KG1 (cell line): ENCODE measurements around the gene LRP1B.

Experiments
- DNase-seq: peaks from one replicate; lab custom pipeline; 2025; lab: John Stamatoyannopoulos, UW

LRP1B gene

DNA sequence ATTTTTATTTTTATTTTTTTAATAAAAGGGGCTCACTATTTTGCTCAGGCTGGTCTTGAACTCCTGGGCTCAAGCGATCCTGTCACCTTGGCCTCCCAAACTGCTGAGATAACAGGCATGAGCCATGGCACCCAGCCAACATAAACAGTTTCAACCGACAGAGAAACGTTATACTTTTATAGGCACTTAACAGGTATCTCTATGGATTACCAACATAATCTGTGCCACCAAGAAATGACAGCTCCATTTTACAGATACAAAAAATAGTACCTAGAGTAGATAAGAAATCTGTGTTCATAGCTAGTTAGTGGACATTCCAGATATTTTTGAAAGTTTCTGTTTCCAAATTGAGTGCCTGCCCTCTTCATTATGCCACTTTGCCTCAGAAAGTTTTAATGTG, 1316.7 kb downstream of the LRP1B start:
- no peak for DNase-seq

DNA sequence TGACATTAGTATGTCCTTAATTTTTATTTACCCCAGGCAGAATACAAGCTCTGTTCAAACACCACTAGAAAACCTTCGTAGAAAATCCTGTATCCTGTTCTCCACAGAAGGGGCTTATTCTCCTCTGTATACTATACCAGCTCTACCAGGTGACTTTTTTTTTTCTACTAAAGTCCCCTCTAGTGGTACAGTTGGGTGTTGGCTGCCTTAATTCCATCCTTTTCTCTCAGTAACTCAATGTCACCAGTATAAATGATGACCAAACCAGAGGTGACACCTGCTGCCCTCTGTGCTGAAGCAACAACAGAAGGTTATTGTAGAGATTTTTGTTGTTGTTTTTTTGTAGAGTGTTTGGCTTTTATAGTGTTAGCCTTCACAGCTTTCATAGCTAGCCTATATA, 1322.0 kb downstream of the LRP1B start:
- DNase-seq, result no peak

DNA sequence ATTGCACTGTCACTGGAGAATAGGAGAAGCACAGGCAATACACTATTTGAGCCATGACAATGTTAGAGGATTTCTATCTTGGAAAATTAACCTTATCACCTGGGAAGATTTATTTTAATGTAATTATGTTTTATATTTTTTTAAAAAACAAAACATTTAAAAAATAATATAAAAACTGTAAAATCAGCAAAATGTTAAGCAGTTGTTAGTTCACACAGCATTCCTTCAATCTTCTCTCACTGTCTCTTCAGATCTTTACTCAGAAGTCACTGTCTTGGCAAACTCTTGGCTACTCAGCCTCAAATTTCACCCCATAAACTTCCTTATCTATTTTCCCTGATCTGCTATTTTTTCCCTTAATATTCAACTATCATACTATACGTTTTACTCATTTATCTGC, 1322.6 kb downstream of the LRP1B start:
- DNase-seq, result no peak

DNA sequence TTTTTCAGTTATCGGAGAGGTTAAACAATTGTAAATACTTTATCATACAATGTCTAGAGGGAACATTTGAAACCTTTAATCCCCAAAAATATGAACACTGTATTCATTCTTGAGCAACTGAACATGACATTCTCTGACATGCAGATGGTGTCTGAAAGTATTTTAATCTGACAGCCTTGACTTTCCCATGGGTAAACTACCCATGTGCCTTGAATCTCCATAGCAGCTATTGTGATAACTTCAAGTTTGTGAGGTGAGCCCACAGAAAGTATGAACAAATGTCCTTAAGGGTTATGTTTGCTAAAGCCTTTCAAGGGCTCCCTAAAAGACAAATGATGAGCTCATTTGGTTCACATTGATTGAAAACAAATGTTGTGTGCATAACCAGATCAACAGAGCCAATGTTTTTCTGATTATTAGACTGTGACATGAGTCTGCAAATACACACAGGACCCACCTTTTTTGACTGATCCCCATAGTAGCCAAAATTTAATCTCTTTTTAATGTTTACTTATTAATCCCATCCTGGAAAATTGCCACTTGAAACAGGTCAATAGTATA, 1326.0 kb downstream of the LRP1B start:
- DNase-seq, result no peak

DNA sequence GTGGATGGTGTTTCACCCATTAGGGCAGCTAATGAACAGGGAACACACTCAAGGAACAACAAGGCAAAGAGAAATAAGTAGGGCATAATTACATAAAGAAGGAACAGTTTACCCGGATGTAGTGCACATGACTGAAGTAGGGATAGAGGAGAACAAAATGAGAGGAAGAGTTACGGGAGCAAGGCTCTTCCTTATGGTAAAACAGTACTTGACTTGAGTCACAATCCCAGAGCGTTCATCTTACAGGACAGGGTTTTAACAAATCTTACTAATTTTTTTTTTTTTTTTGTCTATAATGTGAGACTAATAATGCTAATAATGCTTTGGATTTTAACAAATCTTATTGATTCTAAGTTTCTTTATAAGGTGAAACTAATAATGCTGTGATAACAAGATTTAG, 1329.5 kb downstream of the LRP1B start:
- no peak for DNase-seq

DNA sequence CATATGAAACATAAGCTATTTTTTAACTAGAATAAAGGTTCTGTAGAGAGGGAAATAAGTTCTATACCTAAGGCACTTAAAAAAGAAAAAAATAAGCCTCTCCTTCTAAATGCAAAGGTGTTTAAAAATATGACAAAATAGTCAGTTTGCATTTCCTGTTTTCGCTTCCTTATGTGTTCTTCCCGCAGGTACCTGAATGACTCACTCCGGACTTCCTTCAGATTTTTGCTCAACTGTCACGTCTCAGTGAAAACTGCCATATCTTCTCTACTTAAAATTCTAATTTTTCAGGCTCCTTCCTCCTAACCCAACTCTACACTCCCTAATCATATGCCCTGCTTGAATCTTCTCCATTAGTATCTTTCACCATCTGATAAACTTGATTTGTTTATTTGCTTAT, 1333.1 kb downstream of the LRP1B start:
- no peak for DNase-seq

DNA sequence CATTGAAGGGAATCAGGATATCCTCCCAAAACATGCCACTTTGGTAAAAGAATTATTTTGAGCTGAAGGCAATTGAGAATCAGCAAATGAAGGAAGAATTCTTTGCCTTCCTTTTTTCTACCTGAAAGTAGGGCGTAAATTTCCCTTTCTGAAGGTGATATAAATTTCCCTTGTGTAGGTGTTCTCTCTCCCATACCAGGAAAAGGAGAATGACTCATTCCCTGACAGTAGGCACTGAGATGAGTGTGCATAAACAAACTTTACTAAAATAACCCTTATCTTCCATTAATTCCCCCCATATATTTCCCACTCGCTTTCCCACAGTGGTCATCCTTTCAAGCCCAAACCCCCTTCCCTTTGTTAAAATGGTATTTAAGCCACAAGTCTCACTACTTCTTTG, 1339.0 kb downstream of the LRP1B start:
- DNase-seq, result no peak

DNA sequence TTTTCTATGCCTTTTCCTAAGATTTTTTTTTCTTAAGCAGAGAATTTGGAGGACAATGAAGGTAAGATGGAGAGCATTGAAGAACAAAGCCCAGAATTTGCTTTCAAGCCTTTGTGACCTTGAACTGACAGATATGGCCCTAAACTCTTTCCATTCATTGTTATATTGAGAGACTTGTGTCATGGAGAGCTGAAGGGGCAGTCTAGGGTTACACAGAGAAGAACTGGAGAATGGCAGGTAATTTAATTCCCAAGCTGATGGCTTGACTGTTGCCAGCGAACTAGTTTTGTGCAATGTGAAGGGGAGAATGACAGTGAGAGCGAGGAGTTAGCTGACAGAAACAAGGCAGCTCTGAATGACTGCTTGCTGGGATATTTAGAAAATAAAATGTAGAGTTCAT, 1344.2 kb downstream of the LRP1B start:
- no peak for DNase-seq

DNA sequence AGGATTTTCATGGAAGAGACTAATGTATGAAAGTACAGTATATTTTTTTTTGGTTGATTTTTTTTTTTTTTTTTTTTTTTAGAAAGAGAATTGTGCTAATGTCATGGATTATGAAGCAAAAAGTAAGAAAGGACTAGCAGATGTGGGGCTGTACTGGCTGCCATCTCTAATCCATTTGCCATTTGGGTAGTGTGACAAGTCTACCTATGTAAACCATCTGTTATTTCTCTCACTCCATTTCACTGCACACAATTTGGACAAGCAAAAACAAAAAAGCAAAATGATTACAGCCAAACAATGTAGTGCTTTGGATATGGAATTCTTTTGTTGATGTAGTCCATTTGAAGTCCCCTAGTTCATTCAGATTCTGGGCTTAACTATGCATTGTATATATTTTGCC, 1355.4 kb downstream of the LRP1B start:
- no peak for DNase-seq

DNA sequence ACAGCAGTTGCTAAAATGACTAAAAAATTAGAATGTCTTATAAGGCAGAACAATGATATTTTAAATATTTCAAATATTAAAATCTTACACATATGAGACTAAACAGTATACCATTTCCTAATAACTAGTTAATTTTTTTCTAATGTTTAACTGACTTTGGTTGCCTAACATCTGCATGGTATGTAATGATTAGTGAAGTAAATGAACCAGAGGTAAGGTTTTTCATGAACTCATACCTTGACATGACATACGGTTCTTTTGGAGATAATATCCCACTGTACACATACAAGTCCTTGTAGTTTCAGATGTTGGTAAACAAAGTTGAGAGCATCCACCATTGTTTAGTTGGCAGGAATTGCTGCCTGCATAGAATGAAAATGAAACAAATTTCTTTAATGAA, 1360.2 kb downstream of the LRP1B start:
- no peak for DNase-seq

DNA sequence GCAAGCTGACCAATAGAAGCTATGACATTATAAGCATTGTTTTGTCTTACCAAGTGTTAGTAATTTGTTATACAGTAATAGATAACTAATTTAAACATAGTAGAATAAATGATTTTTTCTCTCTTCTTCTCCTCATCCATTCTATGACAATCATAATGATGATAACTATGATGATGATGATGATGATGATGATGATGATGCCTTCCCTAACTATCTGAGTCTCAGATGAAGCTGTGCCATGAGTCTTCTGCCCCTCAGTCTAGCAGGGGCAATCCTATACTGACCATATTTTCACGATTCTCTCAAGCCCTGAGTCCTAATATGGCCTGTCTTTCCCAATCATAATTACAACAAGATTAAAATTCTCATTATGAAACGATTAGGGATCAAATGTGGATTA, 1369.0 kb downstream of the LRP1B start:
- no peak for DNase-seq

DNA sequence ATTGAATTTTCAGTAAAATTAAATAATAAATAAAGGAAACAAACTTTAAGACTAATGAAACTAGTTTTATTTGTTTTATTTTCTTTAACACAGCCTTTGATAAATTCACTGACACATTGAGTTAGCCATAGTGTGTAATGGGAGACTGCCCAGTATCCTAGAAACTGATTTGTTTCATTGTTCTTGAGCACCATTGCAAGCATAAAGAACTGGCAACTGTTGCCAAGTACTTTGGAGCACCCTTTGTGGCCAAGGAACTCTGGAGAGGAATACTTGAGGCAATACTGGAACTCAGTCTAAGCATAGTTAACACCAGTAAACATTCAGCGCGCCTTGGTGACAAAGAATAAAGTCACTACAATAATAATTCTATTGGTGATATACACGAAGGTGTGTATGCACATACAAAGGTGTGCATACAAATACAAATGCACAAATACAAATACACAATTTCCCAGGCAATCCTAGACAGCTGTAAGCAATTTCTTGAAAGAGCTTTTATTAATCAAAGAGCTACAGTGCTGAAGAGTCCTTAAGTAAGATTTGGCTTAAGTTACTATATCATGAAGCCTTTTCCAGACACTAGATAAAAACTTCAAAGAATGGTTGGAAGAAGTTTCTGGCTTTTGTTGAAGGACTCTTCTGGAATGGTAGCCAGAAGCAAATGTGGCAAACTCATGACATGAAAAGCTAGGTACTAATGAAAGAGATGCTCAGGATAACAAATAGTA, 1371.2 kb downstream of the LRP1B start:
- DNase-seq, result no peak

DNA sequence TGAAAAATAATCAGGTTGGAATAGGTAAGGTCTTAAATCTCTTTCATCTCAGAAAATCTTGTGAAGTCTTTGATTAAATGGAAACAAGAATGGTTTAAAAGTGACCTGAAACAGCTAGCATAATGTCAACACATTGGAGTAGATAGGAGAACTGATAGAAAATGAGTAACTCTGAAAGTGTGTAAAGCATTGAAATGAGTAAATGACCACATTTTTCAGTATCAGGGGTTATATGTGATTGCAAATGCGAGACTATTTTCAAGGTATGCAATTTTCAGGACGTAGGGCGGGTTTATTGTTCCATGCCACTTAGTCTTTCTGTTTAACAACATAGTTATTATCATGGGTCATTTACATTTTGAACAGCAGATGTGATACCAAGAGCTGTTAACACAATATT, 1383.2 kb downstream of the LRP1B start:
- DNase-seq, result no peak

DNA sequence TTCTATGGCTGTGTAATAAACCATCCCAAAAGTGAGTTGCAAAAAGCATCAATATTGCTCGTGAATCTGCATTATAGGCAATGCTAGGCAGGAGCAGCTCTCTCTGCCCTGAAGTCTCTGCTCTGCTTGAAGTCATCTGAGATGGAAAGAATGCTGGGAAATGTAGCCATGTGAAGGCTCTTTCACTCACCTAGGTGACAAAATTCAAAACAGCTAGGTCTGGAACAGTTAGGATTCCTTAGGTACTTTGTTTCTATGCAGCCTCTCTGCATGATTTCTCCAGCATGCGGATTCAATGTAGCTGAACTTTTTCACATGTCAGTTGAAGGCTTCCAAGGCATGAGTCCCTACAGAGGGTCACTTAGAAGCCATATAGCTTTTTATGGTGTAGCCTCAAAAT, 1383.7 kb downstream of the LRP1B start:
- DNase-seq, result no peak

DNA sequence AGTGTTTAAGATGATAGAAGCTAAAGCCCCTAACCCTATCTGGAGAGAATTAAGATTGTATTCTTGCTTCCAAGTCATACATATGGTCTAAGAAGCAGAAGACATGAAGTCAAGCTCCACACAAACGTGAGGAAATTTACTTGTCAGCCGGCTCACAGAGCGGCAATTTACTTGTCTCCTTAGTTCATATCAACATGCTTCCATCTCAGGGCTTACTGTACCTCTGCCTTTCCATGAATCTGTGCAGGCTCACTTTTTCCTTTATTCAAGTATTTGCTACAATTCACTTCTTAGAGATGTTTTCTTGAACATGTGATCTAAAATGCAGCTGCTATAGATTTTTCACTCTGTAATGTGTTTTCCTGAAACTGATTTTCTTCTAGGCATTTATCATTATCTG, 1386.4 kb downstream of the LRP1B start:
- DNase-seq, result no peak

DNA sequence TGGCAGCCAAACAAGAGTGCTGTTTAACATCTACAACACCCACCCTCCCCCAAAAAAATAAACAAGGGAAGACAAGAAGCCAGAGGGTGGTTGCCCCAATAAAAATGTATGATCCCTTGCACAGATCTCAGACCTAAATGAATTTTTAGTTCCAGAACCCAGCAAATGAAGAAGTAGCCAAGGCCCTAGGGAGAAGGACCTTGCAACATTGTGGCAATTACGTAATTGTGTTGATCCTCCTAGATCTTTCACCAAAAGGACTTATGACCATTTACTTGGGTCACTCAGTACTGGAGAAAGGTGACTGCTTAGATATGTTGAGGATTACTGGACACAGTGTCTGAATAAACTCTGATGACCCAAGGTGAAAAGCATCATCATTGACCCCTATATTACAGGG, 1393.8 kb downstream of the LRP1B start:
- no peak for DNase-seq

DNA sequence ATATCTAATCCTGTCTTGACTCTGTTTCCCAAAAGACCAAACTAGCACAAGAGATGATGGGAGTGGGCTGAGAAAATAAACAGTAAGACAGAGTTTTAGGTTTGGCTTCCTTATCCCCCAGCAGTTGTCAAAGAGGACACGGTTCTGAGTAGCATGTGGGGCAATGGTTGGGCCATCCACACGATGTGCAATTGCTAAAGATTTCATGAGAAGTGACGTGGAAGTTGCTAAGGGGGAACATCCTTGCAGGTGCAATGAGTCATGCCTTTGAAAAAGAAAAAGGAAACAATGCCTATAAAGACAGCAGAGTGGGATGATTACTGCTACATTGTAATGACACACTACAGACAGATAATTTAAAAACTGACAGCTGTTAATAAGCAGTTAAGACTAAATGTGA, 1395.8 kb downstream of the LRP1B start:
- no peak for DNase-seq

DNA sequence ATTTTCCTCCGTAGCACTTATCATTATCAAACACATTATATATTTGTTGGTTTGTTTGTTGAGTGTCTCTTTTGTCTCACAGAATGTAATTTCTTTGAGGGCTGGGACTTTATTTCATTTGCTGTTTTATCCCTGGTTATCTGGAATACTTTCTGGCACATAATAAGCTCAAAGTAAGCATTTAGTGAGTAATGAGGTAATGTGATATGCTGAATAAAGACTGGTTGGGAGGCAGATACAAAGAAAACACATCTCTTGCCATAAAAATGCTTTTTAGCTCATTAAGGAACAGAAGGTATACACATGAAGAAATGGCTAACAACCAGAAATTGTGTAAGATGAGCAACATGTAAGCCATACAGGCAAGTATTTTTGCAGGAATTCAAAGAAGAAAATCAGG, 1411.8 kb downstream of the LRP1B start:
- no peak for DNase-seq

DNA sequence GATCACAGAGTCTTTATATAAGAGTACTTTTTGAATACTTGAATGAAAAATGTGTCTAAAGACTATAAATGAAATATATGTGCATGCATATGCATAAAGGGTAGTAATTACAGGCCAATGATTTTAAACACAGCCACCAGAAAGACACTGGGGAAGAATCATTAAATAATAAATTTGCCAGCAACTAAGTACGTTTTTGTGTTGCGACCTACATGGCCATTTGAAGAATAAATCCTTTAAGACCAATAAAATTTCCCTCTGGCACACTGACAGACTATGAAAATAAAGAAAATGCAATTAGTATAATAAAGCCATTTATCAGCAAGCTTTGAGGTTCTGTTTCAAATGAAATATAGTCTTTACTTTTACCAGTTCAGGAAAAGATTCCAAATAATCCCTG, 1413.3 kb downstream of the LRP1B start:
- no peak for DNase-seq

DNA sequence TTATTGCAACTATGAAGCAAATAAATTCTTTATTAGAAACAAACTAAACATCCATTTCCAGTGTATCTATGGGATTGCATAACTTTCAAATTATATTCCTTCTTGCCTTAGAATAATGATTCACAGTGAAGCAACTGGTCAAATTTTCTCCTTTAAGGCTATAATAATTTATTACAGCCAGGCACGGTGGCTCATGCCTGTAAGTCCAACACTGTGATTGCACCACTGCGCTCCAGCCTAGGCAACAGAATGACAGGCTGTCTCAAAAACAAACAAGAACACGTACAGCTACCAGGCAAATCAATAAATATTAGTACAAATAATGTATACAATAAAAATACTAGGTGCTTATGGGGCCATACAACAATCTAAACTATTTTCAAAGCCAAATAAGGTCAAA, 1416.2 kb downstream of the LRP1B start:
- DNase-seq, result no peak

DNA sequence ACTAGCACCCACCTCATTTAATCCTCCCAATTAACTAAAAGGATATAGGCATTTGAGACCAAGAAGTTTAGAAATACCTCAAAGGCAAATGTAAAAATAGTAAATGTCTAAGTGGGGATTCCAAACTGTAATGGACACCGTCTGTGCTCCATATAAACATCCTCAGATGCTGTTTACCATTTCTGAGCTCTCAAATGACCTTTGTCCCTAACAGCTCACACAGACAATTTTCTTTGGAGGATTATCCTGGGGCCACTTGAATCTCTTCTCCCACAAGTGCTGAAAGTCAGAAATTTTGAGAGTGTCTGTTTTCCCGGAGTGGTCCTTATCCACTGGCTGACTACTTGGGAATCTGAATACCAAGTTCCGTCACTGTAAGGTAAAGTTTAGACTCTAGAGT, 1418.9 kb downstream of the LRP1B start:
- no peak for DNase-seq

DNA sequence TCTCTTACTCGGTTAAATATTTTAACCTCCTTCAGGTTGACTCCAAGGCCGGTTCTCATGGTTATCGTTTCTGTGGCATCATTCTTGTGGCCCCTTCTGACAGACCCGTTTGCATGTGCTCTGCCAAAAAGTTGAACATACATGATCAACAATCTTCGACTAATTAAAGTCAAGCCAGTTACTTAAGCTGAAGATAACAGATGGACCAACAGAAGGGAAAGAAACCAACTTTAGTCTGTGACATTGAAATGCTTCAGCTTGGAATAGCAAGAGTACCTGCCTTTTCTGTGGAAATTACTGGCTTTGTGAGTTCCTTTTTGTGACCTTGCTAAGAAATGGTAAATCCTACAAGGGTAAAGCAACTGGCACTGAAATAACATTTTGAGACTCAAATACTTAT, 1429.1 kb downstream of the LRP1B start:
- no peak for DNase-seq

DNA sequence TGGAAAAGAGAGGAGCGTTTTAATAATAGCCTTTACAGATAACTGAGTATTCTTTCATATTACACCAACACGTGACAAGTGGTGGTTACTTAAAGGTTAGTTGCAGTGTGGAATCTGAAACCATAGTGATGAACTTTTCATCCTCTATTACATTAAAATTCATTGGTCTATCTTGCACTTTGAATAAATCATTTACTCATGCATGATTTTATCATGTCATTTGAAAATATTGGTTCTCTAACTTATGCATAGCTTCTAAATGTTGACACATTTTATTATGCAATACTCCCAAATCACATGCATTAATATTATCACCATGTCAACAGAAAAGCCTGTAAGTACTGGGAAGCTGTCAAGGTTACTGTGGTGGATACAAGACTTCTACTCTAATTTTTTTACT, 1432.2 kb downstream of the LRP1B start:
- DNase-seq, result no peak

DNA sequence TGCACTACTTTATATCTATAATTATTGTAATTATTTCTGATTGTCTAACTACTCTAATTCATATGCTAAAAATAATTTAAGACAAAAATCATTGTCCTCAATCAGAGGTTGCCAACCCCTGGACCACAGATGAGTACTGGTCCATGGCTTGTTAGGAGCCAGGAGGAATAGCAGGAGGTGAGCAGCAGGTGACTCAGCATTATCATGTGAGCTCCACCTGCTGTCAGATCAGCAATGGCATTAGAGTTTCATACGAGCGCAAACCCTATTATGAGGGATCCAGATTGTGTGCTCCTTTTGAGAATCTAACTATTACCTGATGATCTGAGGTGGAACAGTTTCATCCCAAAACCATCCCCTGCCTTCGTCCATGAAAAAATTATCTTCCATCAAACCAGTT, 1434.4 kb downstream of the LRP1B start:
- no peak for DNase-seq
